ENCODE results near the gene RDH5. TPM values are rescaled to one million over a fixed set of nuclear protein-coding genes. Genes with fewer than 3 reads are reported as not detected.

RDH5 gene
- total RNA-seq, 1 experiment from 2014 or later = 5.8 TPM

DNA sequence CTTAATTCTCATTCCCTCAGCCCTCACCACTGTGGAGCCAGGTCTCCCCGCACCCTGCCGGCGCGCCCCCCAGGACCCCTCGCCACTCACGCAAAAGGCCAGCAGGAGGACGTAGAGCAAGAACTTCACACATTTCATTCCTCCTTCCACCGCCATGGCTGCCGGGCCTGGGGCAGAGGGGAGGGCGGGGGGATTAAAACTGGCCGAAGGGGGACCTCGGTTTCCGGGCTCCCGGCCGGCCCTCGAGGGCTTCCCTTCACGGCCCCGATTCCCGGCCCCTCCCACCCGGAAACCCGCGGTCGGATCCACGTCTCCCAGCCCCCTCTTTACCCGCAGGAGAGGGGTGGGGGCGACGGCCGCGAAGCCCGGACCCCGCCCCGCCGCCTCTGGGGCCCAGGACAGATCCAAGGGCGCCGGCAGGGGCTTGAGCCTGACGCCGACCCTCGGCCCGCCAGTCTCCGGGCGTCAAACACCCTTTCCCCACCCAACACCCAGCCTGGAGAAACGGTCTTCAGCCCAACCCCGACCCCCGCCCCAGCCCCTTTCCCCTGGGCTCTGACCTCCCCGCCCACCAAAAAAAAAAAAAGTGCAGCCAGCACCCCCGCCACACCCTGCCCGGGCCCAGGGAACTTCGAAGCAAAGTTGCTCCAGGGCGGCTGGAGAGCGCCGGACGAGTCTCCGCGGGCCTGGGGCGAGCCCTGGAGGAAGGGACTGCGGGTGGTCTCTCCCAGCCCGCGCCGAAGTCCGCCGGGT, 8.2 kb downstream of the RDH5 start:
- Mint-ChIP-seq H3K27ac (no peak overlapping the region), H3K36me3 (peaks cover 17% of the 10 kb centered on the region), H3K27me3 (ENCODE audit: low read depth) (no peaks in the 10 kb centered on the region), H3K4me3 (peak overlapping the region; percentile 88), H3K9me3 (no peaks in the 10 kb centered on the region), H3K4me1 (peaks cover 31% of the 10 kb centered on the region)
- 0 out of 2 replicates have a peak, but pooled peaks have one; percentile 3 for ATAC-seq
- DNase-seq (ENCODE audit: low spot score) = peak; percentile 34
- ChIA-PET CTCF (interaction anchor here (1.1 to 2.7 kb wide), 11 partner anchors 8 to 246 kb away, joined by 3 to 75 read pairs (median 11); partner anchors contain the start of genes BLOC1S1, ITGA7, RAB5B and RDH5), POLR2A (interaction anchor here (0.6 to 2.5 kb wide), 7 partner anchors 10 to 1427 kb away, joined by 3 to 21 read pairs (median 12); partner anchors contain the start of genes BLOC1S1, GDF11, ITGA7 and ORMDL2)
- TF ChIP-seq ETV6 (CRISPR knock-in tag; IDR thresholded peaks at IDR 0.05) = no peak
- TF ChIP-seq, protein P1, sequence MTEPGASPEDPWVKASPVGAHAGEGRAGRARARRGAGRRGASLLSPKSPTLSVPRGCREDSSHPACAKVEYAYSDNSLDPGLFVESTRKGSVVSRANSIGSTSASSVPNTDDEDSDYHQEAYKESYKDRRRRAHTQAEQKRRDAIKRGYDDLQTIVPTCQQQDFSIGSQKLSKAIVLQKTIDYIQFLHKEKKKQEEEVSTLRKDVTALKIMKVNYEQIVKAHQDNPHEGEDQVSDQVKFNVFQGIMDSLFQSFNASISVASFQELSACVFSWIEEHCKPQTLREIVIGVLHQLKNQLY (CRISPR knock-in tag; IDR thresholded peaks at IDR 0.05) = no peak
- TF ChIP-seq ZNF671 (CRISPR knock-in tag; IDR thresholded peaks at IDR 0.05) = no peak
- TF ChIP-seq, protein P2, sequence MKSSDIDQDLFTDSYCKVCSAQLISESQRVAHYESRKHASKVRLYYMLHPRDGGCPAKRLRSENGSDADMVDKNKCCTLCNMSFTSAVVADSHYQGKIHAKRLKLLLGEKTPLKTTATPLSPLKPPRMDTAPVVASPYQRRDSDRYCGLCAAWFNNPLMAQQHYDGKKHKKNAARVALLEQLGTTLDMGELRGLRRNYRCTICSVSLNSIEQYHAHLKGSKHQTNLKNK (CRISPR knock-in tag; IDR thresholded peaks at IDR 0.05) = no peak
- no peak for TF ChIP-seq OVOL2 (CRISPR knock-in tag; IDR thresholded peaks at IDR 0.05; ENCODE audit: borderline replicate concordance)
- no peak for TF ChIP-seq JUN (CRISPR knock-in tag; IDR thresholded peaks at IDR 0.05)
- TF ChIP-seq, protein P3, sequence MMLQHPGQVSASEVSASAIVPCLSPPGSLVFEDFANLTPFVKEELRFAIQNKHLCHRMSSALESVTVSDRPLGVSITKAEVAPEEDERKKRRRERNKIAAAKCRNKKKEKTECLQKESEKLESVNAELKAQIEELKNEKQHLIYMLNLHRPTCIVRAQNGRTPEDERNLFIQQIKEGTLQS (CRISPR knock-in tag; conservative IDR thresholded peaks at IDR 0.05) = no peak
- TF ChIP-seq, protein P4, sequence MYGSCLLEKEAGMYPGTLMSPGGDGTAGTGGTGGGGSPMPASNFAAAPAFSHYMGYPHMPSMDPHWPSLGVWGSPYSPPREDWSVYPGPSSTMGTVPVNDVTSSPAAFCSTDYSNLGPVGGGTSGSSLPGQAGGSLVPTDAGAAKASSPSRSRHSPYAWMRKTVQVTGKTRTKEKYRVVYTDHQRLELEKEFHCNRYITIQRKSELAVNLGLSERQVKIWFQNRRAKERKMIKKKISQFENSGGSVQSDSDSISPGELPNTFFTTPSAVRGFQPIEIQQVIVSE (CRISPR knock-in tag; IDR thresholded peaks at IDR 0.05; ENCODE audit: borderline replicate concordance) = no peak
- no peak for TF ChIP-seq CREB1 (CRISPR knock-in tag; IDR thresholded peaks at IDR 0.05)
- TF ChIP-seq NFYB (CRISPR knock-in tag; conservative IDR thresholded peaks at IDR 0.05; ENCODE audit: low read depth) = no peak
- no peak for TF ChIP-seq NFE2L1 (CRISPR knock-in tag; IDR thresholded peaks at IDR 0.05)
- no peak for TF ChIP-seq CBFB (CRISPR knock-in tag; IDR thresholded peaks at IDR 0.05; ENCODE audit: low read depth)
- no peak for TF ChIP-seq KAT7 (CRISPR knock-in tag; IDR thresholded peaks at IDR 0.05; ENCODE audit: borderline replicate concordance)
- TF ChIP-seq, protein P5, sequence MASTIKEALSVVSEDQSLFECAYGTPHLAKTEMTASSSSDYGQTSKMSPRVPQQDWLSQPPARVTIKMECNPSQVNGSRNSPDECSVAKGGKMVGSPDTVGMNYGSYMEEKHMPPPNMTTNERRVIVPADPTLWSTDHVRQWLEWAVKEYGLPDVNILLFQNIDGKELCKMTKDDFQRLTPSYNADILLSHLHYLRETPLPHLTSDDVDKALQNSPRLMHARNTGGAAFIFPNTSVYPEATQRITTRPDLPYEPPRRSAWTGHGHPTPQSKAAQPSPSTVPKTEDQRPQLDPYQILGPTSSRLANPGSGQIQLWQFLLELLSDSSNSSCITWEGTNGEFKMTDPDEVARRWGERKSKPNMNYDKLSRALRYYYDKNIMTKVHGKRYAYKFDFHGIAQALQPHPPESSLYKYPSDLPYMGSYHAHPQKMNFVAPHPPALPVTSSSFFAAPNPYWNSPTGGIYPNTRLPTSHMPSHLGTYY (CRISPR knock-in tag; IDR thresholded peaks at IDR 0.05) = no peak
- TF ChIP-seq, protein P6, sequence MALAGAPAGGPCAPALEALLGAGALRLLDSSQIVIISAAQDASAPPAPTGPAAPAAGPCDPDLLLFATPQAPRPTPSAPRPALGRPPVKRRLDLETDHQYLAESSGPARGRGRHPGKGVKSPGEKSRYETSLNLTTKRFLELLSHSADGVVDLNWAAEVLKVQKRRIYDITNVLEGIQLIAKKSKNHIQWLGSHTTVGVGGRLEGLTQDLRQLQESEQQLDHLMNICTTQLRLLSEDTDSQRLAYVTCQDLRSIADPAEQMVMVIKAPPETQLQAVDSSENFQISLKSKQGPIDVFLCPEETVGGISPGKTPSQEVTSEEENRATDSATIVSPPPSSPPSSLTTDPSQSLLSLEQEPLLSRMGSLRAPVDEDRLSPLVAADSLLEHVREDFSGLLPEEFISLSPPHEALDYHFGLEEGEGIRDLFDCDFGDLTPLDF (CRISPR knock-in tag; IDR thresholded peaks at IDR 0.05) = no peak
- TF ChIP-seq ELF4 (CRISPR knock-in tag; IDR thresholded peaks at IDR 0.05; ENCODE audit: low read depth) = no peak
- TF ChIP-seq ZNF317 (CRISPR knock-in tag; IDR thresholded peaks at IDR 0.05; ENCODE audit: borderline replicate concordance, low read depth) = no peak
- TF ChIP-seq, protein P7, sequence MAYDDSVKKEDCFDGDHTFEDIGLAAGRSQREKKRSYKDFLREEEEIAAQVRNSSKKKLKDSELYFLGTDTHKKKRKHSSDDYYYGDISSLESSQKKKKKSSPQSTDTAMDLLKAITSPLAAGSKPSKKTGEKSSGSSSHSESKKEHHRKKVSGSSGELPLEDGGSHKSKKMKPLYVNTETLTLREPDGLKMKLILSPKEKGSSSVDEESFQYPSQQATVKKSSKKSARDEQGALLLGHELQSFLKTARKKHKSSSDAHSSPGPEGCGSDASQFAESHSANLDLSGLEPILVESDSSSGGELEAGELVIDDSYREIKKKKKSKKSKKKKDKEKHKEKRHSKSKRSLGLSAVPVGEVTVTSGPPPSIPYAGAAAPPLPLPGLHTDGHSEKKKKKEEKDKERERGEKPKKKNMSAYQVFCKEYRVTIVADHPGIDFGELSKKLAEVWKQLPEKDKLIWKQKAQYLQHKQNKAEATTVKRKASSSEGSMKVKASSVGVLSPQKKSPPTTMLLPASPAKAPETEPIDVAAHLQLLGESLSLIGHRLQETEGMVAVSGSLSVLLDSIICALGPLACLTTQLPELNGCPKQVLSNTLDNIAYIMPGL (CRISPR knock-in tag; IDR thresholded peaks at IDR 0.05) = no peak
- TF ChIP-seq GRHL2 (CRISPR knock-in tag; IDR thresholded peaks at IDR 0.05; ENCODE audit: insufficient replicate concordance, severe bottlenecking) = no peak

All from WTC11 (cell line).